Colonic mucosa (tissue), 4 donors: ENCODE measurements around the gene STK39. TPM values are rescaled to one million over a fixed set of nuclear protein-coding genes. Genes with fewer than 3 reads are reported as not detected.

Experiments used
- DNase-seq: peaks from one replicate; pipeline ENCODE4 v3.0.0-alpha.2; 2020
- H3K27ac ChIP-seq: fragments of 200-600 bp; one replicate; pipeline ENCODE4 v1.8.0; 2021
- H3K27me3 ChIP-seq: fragments of 200-600 bp; one replicate; pipeline ENCODE4 v1.8.0; 2021
- H3K36me3 ChIP-seq: fragments of 200-600 bp; one replicate; pipeline ENCODE4 v1.8.0; 2021
- H3K4me1 ChIP-seq: fragments of 200-600 bp; one replicate; pipeline ENCODE4 v1.8.0; 2021; ENCODE audit warnings: mild to moderate bottlenecking
- H3K4me3 ChIP-seq: fragments of 200-600 bp; one replicate; pipeline ENCODE4 v1.8.0; 2021
- H3K9ac ChIP-seq, 2 donors: one replicate each; pipeline ENCODE4 v1.7.0; 2013; ENCODE audit warnings: control low read depth in 2 of 2, low read depth in 2 of 2, low read length in 2 of 2
- H3K9me3 ChIP-seq: fragments of 200-600 bp; one replicate; pipeline ENCODE4 v1.8.0; 2021
- CTCF ChIP-seq: fragments of 200-600 bp; IDR thresholded peaks from one replicate; pipeline ENCODE4 v1.8.0; 2022; ENCODE audit warnings: antibody characterized with exemption, mild to moderate bottlenecking
- intact Hi-C: fragments of 100-400 bp; cut with DNase I; formaldehyde crosslinking; loops from one replicate; pipeline ENCODE4 v1.14.1; 2022
- total RNA-seq, 2 donors: library from RNA; stranded (reverse); fragmentation: NEBNext Ultra II Directional in 1 of 2; extraction: Animal tissue kit (Norgen Biotek cat#: 25700) in 1 of 2; gene quantifications; one replicate each; pipeline ENCODE4 v1.2.1, GENCODE V29; 2021
- donor health status: healthy.
- donor health status: DM: no; HTN: no; CAD: no.
- donor health status: DM: no; HTN: no; CAD: no.

STK39 gene
- total RNA-seq, 2 donors from 2014 or later: 35.9 to 41.2 TPM

GRCh38 chr2:168140892-168141291, 106.5 kb downstream of the STK39 start:
- Histone ChIP-seq H3K9ac (no peak overlapping the region), H3K27ac (no peak overlapping the region), H3K36me3 (no peaks in the 10 kb centered on the region), H3K9me3 (no peaks in the 10 kb centered on the region), H3K27me3 (no peaks in the 10 kb centered on the region), H3K4me1 (no peaks in the 10 kb centered on the region), H3K4me3 (no peak overlapping the region)
- no peak for DNase-seq
- intact Hi-C loops: no loop called here
- no peak for TF ChIP-seq CTCF

GRCh38 chr2:168139852-168140251, 107.5 kb downstream of the STK39 start:
- TF ChIP-seq CTCF: no peak
- no peaks in the 10 kb centered on the region for H3K9me3 ChIP-seq
- intact Hi-C loops: loop anchor here (5.0 to 10.0 kb wide), 2 partner anchors 107 to 195 kb away; partner anchors contain the start of gene STK39
- DNase-seq: no peak
- no peaks in the 10 kb centered on the region for H3K27me3 ChIP-seq
- no peak overlapping the region for H3K9ac ChIP-seq
- no peaks in the 10 kb centered on the region for H3K4me1 ChIP-seq
- H3K36me3 ChIP-seq: no peaks in the 10 kb centered on the region
- no peak overlapping the region for H3K4me3 ChIP-seq
- H3K27ac ChIP-seq: no peak overlapping the region

GRCh38 chr2:168138901-168139300, 108.5 kb downstream of the STK39 start:
- Histone ChIP-seq H3K27me3 (no peaks in the 10 kb centered on the region), H3K4me3 (no peak overlapping the region), H3K9me3 (no peaks in the 10 kb centered on the region), H3K9ac (no peak overlapping the region), H3K4me1 (no peaks in the 10 kb centered on the region), H3K36me3 (no peaks in the 10 kb centered on the region), H3K27ac (no peak overlapping the region)
- intact Hi-C loops: loop anchor here (5.0 to 10.0 kb wide), 2 partner anchors 108 to 196 kb away; partner anchors contain the start of gene STK39
- no peak for TF ChIP-seq CTCF
- no peak for DNase-seq

GRCh38 chr2:168138374-168138773, 109.0 kb downstream of the STK39 start:
- Histone ChIP-seq H3K27ac (no peak overlapping the region), H3K9me3 (no peaks in the 10 kb centered on the region), H3K4me1 (no peaks in the 10 kb centered on the region), H3K36me3 (no peaks in the 10 kb centered on the region), H3K4me3 (no peak overlapping the region), H3K9ac (no peak overlapping the region), H3K27me3 (no peaks in the 10 kb centered on the region)
- TF ChIP-seq CTCF: no peak
- intact Hi-C loops: loop anchor here (5.0 to 10.0 kb wide), 2 partner anchors 109 to 196 kb away; partner anchors contain the start of gene STK39
- DNase-seq: no peak

GRCh38 chr2:168137510-168138180, 109.8 kb downstream of the STK39 start:
- H3K9ac ChIP-seq: no peak overlapping the region
- H3K27ac ChIP-seq: no peak overlapping the region
- intact Hi-C loops: loop anchor here (5.0 to 10.0 kb wide), 2 partner anchors 110 to 197 kb away; partner anchors contain the start of gene STK39
- no peak overlapping the region for H3K4me3 ChIP-seq
- H3K36me3 ChIP-seq: no peaks in the 10 kb centered on the region
- no peaks in the 10 kb centered on the region for H3K27me3 ChIP-seq
- H3K4me1 ChIP-seq: no peaks in the 10 kb centered on the region
- H3K9me3 ChIP-seq: no peaks in the 10 kb centered on the region
- no peak for TF ChIP-seq CTCF
- DNase-seq: no peak
